HepG2 (cell line): ENCODE measurements around the gene DLG2. TPM values are rescaled to one million over a fixed set of nuclear protein-coding genes. Genes with fewer than 3 reads are reported as not detected.
A peak's percentile ranks its signal among the peaks of the same experiment; 100 is the strongest.

ENCODE experiments used
- ATAC-seq: fragments of 200-7000 bp; cut with Tn5 transposase; 3 replicates; pipeline ENCODE4 v1.9.1; 2020; ENCODE audit warnings: mild to moderate bottlenecking, moderate library complexity
- BruUV-seq: library from RNA; stranded (reverse); fragments of 400-500 nt; replicated peaks from 2 replicates; lab custom pipeline; 2021; lab: Mats Ljungman, UMichigan
- CTCF ChIA-PET: fragments of 300-600 bp; formaldehyde crosslinking; extraction: SDS; loops from one replicate; lab custom pipeline; 2021; ENCODE audit warnings: low total read pairs, inconsistent platforms, low intra/inter-chr PET ratio; lab: Yijun Ruan, JAX
- POLR2A ChIA-PET: fragments of 350-600 bp; sonication (Branson Sonifier 250); formaldehyde crosslinking; loops from one replicate; lab custom pipeline; 2020; ENCODE audit warnings: antibody characterized with exemption, inconsistent platforms; lab: Yijun Ruan, JAX
- DNase-seq: peaks from one replicate; pipeline ENCODE4 v3.0.0-alpha.2; 2015; ENCODE audit warnings: low spot score
- FAIRE-seq: peaks from 3 replicates; lab custom pipeline; 2011; peaks lifted over from hg19 to GRCh38; lab: Jason Lieb, UNC
- H2AFZ ChIP-seq: one replicate; pipeline ENCODE4 v1.6.1; 2011; ENCODE audit warnings: low read length, inconsistent platforms
- H3K27ac ChIP-seq: fragments of 300-600 bp; 3 replicates; pipeline ENCODE4 v1.8.0; 2011; ENCODE audit warnings: mixed run types, mild to moderate bottlenecking, mixed read lengths, low read length, inconsistent platforms; ENCODE audit not compliant: insufficient read depth; ENCODE audit errors: extremely low read length
- H3K27me3 ChIP-seq, 2 experiments: fragments of 200-600 bp in 1 of 2; 2 replicates in 1 of 2; 3 replicates in 1 of 2; pipeline versions ENCODE4 v1.6.0 to v1.8.0; 2011; ENCODE audit warnings: low read length in 2 of 2, mild to moderate bottlenecking in 2 of 2, moderate library complexity in 2 of 2, inconsistent platforms in 1 of 2; ENCODE audit not compliant: insufficient read depth in 2 of 2, control insufficient read depth in 1 of 2
- H3K36me3 ChIP-seq, 2 experiments: fragments of 200-600 bp in 1 of 2; replicated peaks in 1 of 2; 2 replicates in 1 of 2; 3 replicates in 1 of 2; pipeline versions ENCODE4 v1.5.1 to v1.8.0; 2011; ENCODE audit warnings: low read length in 2 of 2, inconsistent platforms in 1 of 2; ENCODE audit not compliant: insufficient read depth in 2 of 2, control insufficient read depth in 1 of 2
- H3K4me1 ChIP-seq: 2 replicates; pipeline ENCODE4 v1.5.1; 2012; ENCODE audit warnings: low read length, inconsistent platforms; ENCODE audit not compliant: insufficient read depth
- H3K4me2 ChIP-seq: 2 replicates; pipeline ENCODE4 v1.6.0; 2011; ENCODE audit warnings: low read depth, low read length, inconsistent platforms
- H3K4me3 ChIP-seq, 3 experiments: fragments of 200-600 bp in 1 of 3; sonication (generic), shearing (Covaris generic) in 1 of 3; replicated peaks in 1 of 3; 2 replicates each; pipeline ENCODE4 v1.5.1; 2011 to 2016; ENCODE audit warnings: low read length in 3 of 3, inconsistent platforms in 2 of 3, low read depth in 2 of 3, mild to moderate bottlenecking in 2 of 3, control low read depth in 1 of 3, mixed read lengths in 1 of 3; ENCODE audit not compliant: insufficient read depth in 1 of 3
- H3K79me2 ChIP-seq: one replicate; pipeline ENCODE4 v1.6.1; 2011; ENCODE audit warnings: low read length, inconsistent platforms; ENCODE audit not compliant: insufficient read depth
- H3K9ac ChIP-seq: 2 replicates; pipeline ENCODE4 v1.6.0; 2011; ENCODE audit warnings: mild to moderate bottlenecking, low read depth, low read length, inconsistent platforms; ENCODE audit not compliant: insufficient read depth
- H3K9me3 ChIP-seq: 2 replicates; pipeline ENCODE4 v1.5.1; 2012; ENCODE audit warnings: mild to moderate bottlenecking, low read length
- H4K20me1 ChIP-seq: 2 replicates; pipeline ENCODE4 v1.6.0; 2011; ENCODE audit warnings: inconsistent platforms, mild to moderate bottlenecking, low read length, moderate library complexity; ENCODE audit not compliant: insufficient read depth
- ARID5B ChIP-seq: IDR thresholded peaks from 2 replicates; pipeline ENCODE4 v1.4.0; 2020; ENCODE audit warnings: mild to moderate bottlenecking, missing genetic modification reagents
- ASH2L ChIP-seq: fragments of 300-600, 200-600 bp; sonication (generic); IDR thresholded peaks from 2 replicates; pipeline ENCODE4 v1.7.0; 2017; ENCODE audit warnings: low read depth, mild to moderate bottlenecking, moderate library complexity, mixed read lengths, low read length; ENCODE audit not compliant: insufficient read length
- BCL6 ChIP-seq: IDR thresholded peaks from 2 replicates; pipeline ENCODE4 v1.6.1; 2016; ENCODE audit warnings: missing genetic modification reagents, missing compliant biosample characterization
- ESRRA ChIP-seq: sonication (generic); formaldehyde crosslinking; IDR thresholded peaks from 2 replicates; pipeline ENCODE4 v1.5.1; 2020; ENCODE audit warnings: mild to moderate bottlenecking, low read depth, missing genetic modification reagents
- MATR3 ChIP-seq: sonication (generic); formaldehyde crosslinking; IDR thresholded peaks from 2 replicates; pipeline ENCODE4 v1.4.0; 2020; ENCODE audit warnings: missing genetic modification reagents
- NR2F1 ChIP-seq, 2 experiments: fragments of 450-650 bp in 1 of 2; formaldehyde crosslinking in 1 of 2; IDR thresholded peaks; 2 replicates each; pipeline versions ENCODE4 v1.5.0 to v1.6.1; 2016 to 2020; ENCODE audit warnings: mild to moderate bottlenecking in 1 of 2, missing compliant biosample characterization in 1 of 2, missing genetic modification reagents in 1 of 2, moderate library complexity in 1 of 2
- REST ChIP-seq, 2 experiments: IDR thresholded peaks; 2 replicates each; pipeline ENCODE4 v1.6.1; 2011 to 2012; ENCODE audit warnings: low read length in 2 of 2, borderline replicate concordance in 1 of 2, low read depth in 1 of 2, mild to moderate bottlenecking in 1 of 2, moderate library complexity in 1 of 2
- RNF2 ChIP-seq: fragments of 450-650 bp; conservative IDR thresholded peaks from 2 replicates; pipeline ENCODE4 v1.6.1; 2016; ENCODE audit warnings: low read depth
- SALL1 ChIP-seq: sonication (generic); formaldehyde crosslinking; IDR thresholded peaks from 2 replicates; pipeline ENCODE4 v1.8.0; 2022; ENCODE audit warnings: mild to moderate bottlenecking, missing genetic modification reagents
- SMC3 ChIP-seq: IDR thresholded peaks from 2 replicates; pipeline ENCODE4 v1.6.1; 2011; ENCODE audit warnings: low read length, improper control_type of control experiment
- TEAD3 ChIP-seq: optimal IDR thresholded peaks from 2 replicates; pipeline ENCODE3; 2016; ENCODE audit warnings: borderline replicate concordance
- ZKSCAN8 ChIP-seq: IDR thresholded peaks from 2 replicates; pipeline ENCODE4 v1.6.1; 2016; ENCODE audit warnings: borderline replicate concordance, missing genetic modification reagents, missing compliant biosample characterization
- ZNF292 ChIP-seq: sonication (generic); formaldehyde crosslinking; IDR thresholded peaks from 2 replicates; pipeline ENCODE4 v1.8.1; 2022; ENCODE audit warnings: mild to moderate bottlenecking, low read depth, missing genetic modification reagents, borderline replicate concordance
- ZNF414 ChIP-seq: sonication (generic); formaldehyde crosslinking; IDR thresholded peaks from 2 replicates; pipeline ENCODE4 v1.5.0; 2020; ENCODE audit warnings: missing genetic modification reagents
- ZNF510 ChIP-seq: sonication (generic); formaldehyde crosslinking; IDR thresholded peaks from 2 replicates; pipeline ENCODE4 v1.4.0; 2020; ENCODE audit warnings: low read depth, mild to moderate bottlenecking, missing genetic modification reagents
- WGBS: methylation state at CpG from one replicate; pipeline ENCODE4 v1.1.6; 2017; ENCODE audit warnings: low lambda C conversion rate; 5-methylcytosine and 5-hydroxymethylcytosine counted together
- in situ Hi-C: cut with HindIII; loops from 2 replicates; pipeline ENCODE4 v1.10.0; 2017; ENCODE audit warnings: low pct_unique_long_range_greater_than_20kb; ENCODE audit not compliant: extremely low pct_ligation_motif_present
- intact Hi-C: fragments of 100-400 bp; cut with micrococcal nuclease; formaldehyde crosslinking; loops from one replicate; pipeline ENCODE4 v1.10.0; 2022; ENCODE audit not compliant: unreplicated experiment
- polyA plus RNA-seq, 8 experiments: library from polyadenylated mRNA; depleted of rRNA in 3 of 8; stranded (reverse) in 7 of 8; unstranded in 1 of 8; fragments of >200 nt; fragmentation: Illumina TruSeq in 4 of 8; extraction: Trizol in 4 of 8; gene quantifications; 2 replicates each; pipeline versions ENCODE4 v1.2.1 to v1.2.3, GENCODE V29; 2011 to 2016; ENCODE audit warnings: low read depth in 4 of 8, missing spikeins in 1 of 8, mixed read lengths in 1 of 8; ENCODE audit not compliant: insufficient read depth in 1 of 8
- total RNA-seq, 5 experiments: library from RNA; depleted of rRNA; stranded (reverse); fragments of >200 nt; fragmentation: Illumina TruSeq; extraction: Trizol; gene quantifications; 2 replicates each; pipeline ENCODE4 v1.2.3, GENCODE V29; 2016; ENCODE audit warnings: low read depth in 1 of 5

DLG2 gene
- total and polyA plus RNA-seq, 2 of the 13 experiments (the other 11 are each of a cell fraction or from before 2014, with no cell fraction given), result 0.46 to 1.0 TPM

- in situ Hi-C loops (loop anchor here (5.0 kb wide), 1 partner anchor 159 kb away; no protein-coding TSS in a partner anchor), intact Hi-C loops (loop anchor here (1.0 to 2.0 kb wide), 3 partner anchors 156 to 1033 kb away; no protein-coding TSS in a partner anchor)
- POLR2A ChIA-PET, result no interaction called here
- no peaks in the 10 kb centered on the region for H4K20me1 ChIP-seq
- no peaks in the 10 kb centered on the region for H3K79me2 ChIP-seq
- H3K4me2 ChIP-seq, result peak overlapping the region; percentile 40; the same call in 1 of the 2 replicates
- H3K9me3 ChIP-seq, result no peaks in the 10 kb centered on the region
- BruUV-seq, result no TSS peak
- peak; percentile 99 for ATAC-seq
- H3K4me3 ChIP-seq, result no peak overlapping the region
- no peaks in the 10 kb centered on the region for H3K27me3 ChIP-seq
- H3K27ac ChIP-seq, result no peak overlapping the region
- peak; percentile 80 for DNase-seq
- CTCF ChIA-PET, result interaction anchor here (1.0 to 3.1 kb wide), 2 partner anchors 156 to 1033 kb away, joined by 3 to 18 read pairs; no protein-coding TSS in a partner anchor
- H3K36me3 ChIP-seq, result no peaks in the 10 kb centered on the region
- peaks cover 12% of the 10 kb centered on the region for H3K4me1 ChIP-seq
- H2AFZ ChIP-seq, result no peak overlapping the region
- peak; percentile 71 for FAIRE-seq
- 1% methylated on average over 5 of the region's 5 CpGs for WGBS
- H3K9ac ChIP-seq, result no peak overlapping the region
- TF ChIP-seq BCL6 (peak; percentile 74), ZNF510 (CRISPR knock-in tag) (no peak), SALL1 (CRISPR knock-in tag) (no peak), ZNF414 (CRISPR knock-in tag) (no peak), RNF2 (no peak), ARID5B (CRISPR knock-in tag) (peak; percentile 7; the same call in 1 of the 2 replicates), ZKSCAN8 (CRISPR knock-in tag) (no peak), TEAD3 (CRISPR knock-in tag) (peak; percentile 78), SMC3 (peak; percentile 59), ZNF292 (CRISPR knock-in tag) (no peak), NR2F1 (CRISPR knock-in tag; IDR thresholded peaks at IDR 0.05) (no peak), ASH2L (peak; percentile 58), MATR3 (no peak), ESRRA (CRISPR knock-in tag) (no peak), REST (IDR thresholded peaks at IDR 0.05; ENCODE audit: borderline replicate concordance in 1 of 2, low read depth in 1 of 2, low read length in 2 of 2) (peak in 1 of 2 experiments; percentile 68; a peak in 1 of 4 replicates)
Observed at GRCh38 chr11:84558085-84558905, 1068.8 kb downstream of the DLG2 start.
